Measurements from ENCODE around the gene MDP1. TPM values are rescaled to one million over a fixed set of nuclear protein-coding genes. Genes with fewer than 3 reads are reported as not detected.

Gene MDP1
- total RNA-seq, result 6.7 and 9.2 TPM in 2 replicates

GRCh38 chr14:24215495-24216344 is at the start of gene MDP1:
Gene MDP1 (minus strand): TSS chr14:24216066. CDS start chr14:24215955, 111 bp downstream.

GRCh38 chr14:24262821-24263733 is 47.2 kb upstream of the MDP1 start, which contains the start of gene TGM1:
Gene TGM1 (minus strand): TSS chr14:24263177. CDS start chr14:24262352, 825 bp downstream.

GRCh38 chr14:24232645-24233537 is 17.0 kb upstream of the MDP1 start, which contains the start of gene GMPR2:
Gene GMPR2 (plus strand): TSS chr14:24232929. CDS start chr14:24233254, 325 bp downstream.

GRCh38 chr14:24232121-24232644 is 16.3 kb upstream of the MDP1 start, which contains the start of gene NEDD8:
Gene NEDD8 (minus strand): TSS chr14:24232367. CDS start chr14:24232267, 100 bp downstream.

GRCh38 chr14:24212924-24213865 is 2.7 kb downstream of the MDP1 start, which contains the start of gene CHMP4A:
Gene CHMP4A (minus strand): TSS chr14:24213488. CDS start chr14:24213439, 49 bp downstream.

GRCh38 chr14:24195186-24196070 is 20.4 kb downstream of the MDP1 start, which contains the start of gene TM9SF1:
Gene TM9SF1 (minus strand): TSS chr14:24195441. CDS start chr14:24195019, 422 bp downstream.

GRCh38 chr14:24188251-24189058 is 27.4 kb downstream of the MDP1 start, which contains the start of gene IPO4:
Gene IPO4 (minus strand): TSS chr14:24188816. CDS start chr14:24188787, 29 bp downstream.

GRCh38 chr14:24171422-24172260 is 44.2 kb downstream of the MDP1 start, which contains the start of gene REC8:
Gene REC8 (plus strand): TSS chr14:24172080. CDS start chr14:24172553, 473 bp downstream.

Other genes starting within 250 kb of the MDP1 start
- gene DHRS4L2, start 227.1 kb downstream of the MDP1 start, total RNA-seq, result 9.0 and 16.8 TPM in 2 replicates
- 0.16 TPM in 1 of 2 replicates, not detected in the other for gene CARMIL3, start 164.1 kb downstream of the MDP1 start, total RNA-seq
- gene CPNE6, start 144.5 kb downstream of the MDP1 start, total RNA-seq, result not detected in 2 replicates
- gene PCK2, start 121.8 kb downstream of the MDP1 start, total RNA-seq, result 32.7 and 43.4 TPM in 2 replicates
- 27.5 and 28.7 TPM in 2 replicates for gene DCAF11, start 101.3 kb downstream of the MDP1 start, total RNA-seq
- gene NRL, start 101.1 kb downstream of the MDP1 start, total RNA-seq, result 0.32 TPM in 1 of 2 replicates, not detected in the other
- 0.32 TPM in 1 of 2 replicates, not detected in the other for gene FITM1, start 85.4 kb downstream of the MDP1 start, total RNA-seq
- gene PSME1, start 79.9 kb downstream of the MDP1 start, total RNA-seq, result 151 and 174 TPM in 2 replicates
- gene EMC9, start 74.5 kb downstream of the MDP1 start, total RNA-seq, result 14.4 and 27.4 TPM in 2 replicates
- 44.6 and 52.2 TPM in 2 replicates for gene PSME2, start 69.5 kb downstream of the MDP1 start, total RNA-seq
- gene RNF31, start 68.6 kb downstream of the MDP1 start, total RNA-seq, result 24.2 and 25.6 TPM in 2 replicates
- 34.2 and 65.2 TPM in 2 replicates for gene IRF9, start 54.8 kb downstream of the MDP1 start, total RNA-seq
- 2.9 TPM in 1 of 2 replicates, not detected in the other for gene REC8, start 44.0 kb downstream of the MDP1 start, total RNA-seq
- 24.2 and 39.0 TPM in 2 replicates for gene IPO4, start 27.2 kb downstream of the MDP1 start, total RNA-seq
- 71.5 and 84.7 TPM in 2 replicates for gene TM9SF1, start 20.6 kb downstream of the MDP1 start, total RNA-seq
- not detected in 2 replicates for gene TSSK4, start 10.4 kb downstream of the MDP1 start, total RNA-seq
- 34.7 TPM in 2 replicates for gene CHMP4A, start 2.6 kb downstream of the MDP1 start, total RNA-seq
- 140 and 176 TPM in 2 replicates for gene NEDD8, start 16.3 kb upstream of the MDP1 start, total RNA-seq
- 41.7 and 96.7 TPM in 2 replicates for gene GMPR2, start 16.9 kb upstream of the MDP1 start, total RNA-seq
- gene TINF2, start 26.6 kb upstream of the MDP1 start, total RNA-seq, result 42.1 and 42.6 TPM in 2 replicates
- 0.16 and 0.72 TPM in 2 replicates for gene TGM1, start 47.1 kb upstream of the MDP1 start, total RNA-seq
- gene RABGGTA, start 55.5 kb upstream of the MDP1 start, total RNA-seq, result 25.9 and 39.9 TPM in 2 replicates
- gene DHRS1, start 83.7 kb upstream of the MDP1 start, total RNA-seq, result 11.3 and 19.0 TPM in 2 replicates
- 12.6 and 13.9 TPM in 2 replicates for gene NOP9, start 83.8 kb upstream of the MDP1 start, total RNA-seq
- 0.18 and 2.8 TPM in 2 replicates for gene CIDEB, start 91.9 kb upstream of the MDP1 start, total RNA-seq
- 1.4 and 2.1 TPM in 2 replicates for gene LTB4R2, start 94.1 kb upstream of the MDP1 start, total RNA-seq
- 3.6 and 6.3 TPM in 2 replicates for gene LTB4R, start 95.4 kb upstream of the MDP1 start, total RNA-seq
- gene ADCY4, start 119.0 kb upstream of the MDP1 start, total RNA-seq, result 1.8 and 2.3 TPM in 2 replicates
- 0.36 TPM in 1 of 2 replicates, not detected in the other for gene RIPK3, start 123.9 kb upstream of the MDP1 start, total RNA-seq
- 40.0 and 41.9 TPM in 2 replicates for gene NFATC4, start 152.1 kb upstream of the MDP1 start, total RNA-seq
- gene NYNRIN, start 182.9 kb upstream of the MDP1 start, total RNA-seq, result 6.3 and 11.7 TPM in 2 replicates
- gene CBLN3, start 213.6 kb upstream of the MDP1 start, total RNA-seq, result 2.8 and 3.4 TPM in 2 replicates
- gene KHNYN, start 213.9 kb upstream of the MDP1 start, total RNA-seq, result 30.3 and 36.6 TPM in 2 replicates
- gene SDR39U1, start 226.7 kb upstream of the MDP1 start, total RNA-seq, result 14.1 and 24.2 TPM in 2 replicates